Measurements from ENCODE around the gene VIPAS39. TPM values are rescaled to one million over a fixed set of nuclear protein-coding genes. Genes with fewer than 3 reads are reported as not detected.

The VIPAS39 gene
- total RNA-seq, 1 experiment from 2014 or later: 18.5 TPM

GRCh38 chr14:77406718-77407117 is 50.7 kb downstream of the VIPAS39 start:
- Histone ChIP-seq H3K4me1 (ENCODE audit: insufficient read depth, low read length) (no peaks in the 10 kb centered on the region), H3K27ac (ENCODE audit: insufficient read length, low read depth, low read length) (no peak overlapping the region), H3K4me2 (ENCODE audit: insufficient read depth, insufficient read length, low read length) (no peak overlapping the region), H4K20me1 (ENCODE audit: control insufficient read depth, insufficient read depth, insufficient read length) (no peaks in the 10 kb centered on the region), H2BK15ac (ENCODE audit: low read depth, low read length) (no peak overlapping the region), H3K4ac (ENCODE audit: low read depth, low read length) (no peak overlapping the region), H3K14ac (ENCODE audit: insufficient read depth, low read length) (no peak overlapping the region), H2BK120ac (ENCODE audit: low read depth, low read length, poor library complexity, severe bottlenecking) (no peak overlapping the region), H2BK5ac (ENCODE audit: insufficient read length, low read length) (no peak overlapping the region), H3K56ac (ENCODE audit: insufficient read length, low read depth, low read length) (no peak overlapping the region), H3K79me2 (ENCODE audit: insufficient read depth, low read length) (no peaks in the 10 kb centered on the region), H3K27me3 (ENCODE audit: insufficient read depth, low read length) (no peaks in the 10 kb centered on the region), H4K91ac (ENCODE audit: insufficient read length, low read depth, low read length) (no peak overlapping the region), H2BK12ac (ENCODE audit: insufficient read length, low read depth, low read length) (no peak overlapping the region), H2AFZ (ENCODE audit: low read length) (no peak overlapping the region), H3K23me2 (ENCODE audit: insufficient read length, low read depth, low read length, poor library complexity, severe bottlenecking) (no peaks in the 10 kb centered on the region), H3K9ac (ENCODE audit: extremely low read depth, insufficient read length, low read length) (no peak overlapping the region), H3K9me3 (ENCODE audit: control insufficient read depth, low read depth, low read length) (no peaks in the 10 kb centered on the region), H3K18ac (ENCODE audit: insufficient read length, low read depth, low read length) (no peak overlapping the region), H3K23ac (ENCODE audit: insufficient read length, low read depth, low read length) (no peak overlapping the region), H3T11ph (ENCODE audit: low read length) (no peak overlapping the region), H4K5ac (ENCODE audit: insufficient read length, low read depth, low read length) (no peak overlapping the region), H3K79me1 (ENCODE audit: insufficient read depth, low read depth, low read length, poor library complexity, severe bottlenecking) (no peaks in the 10 kb centered on the region), H4K8ac (replicated peaks; ENCODE audit: insufficient read length, low read depth, low read length) (no peak overlapping the region), H2AK5ac (ENCODE audit: insufficient read length, low read length) (no peak overlapping the region), H2BK20ac (ENCODE audit: low read depth, low read length, poor library complexity, severe bottlenecking) (no peak overlapping the region)
- no peaks in the 10 kb centered on the region for H3K9me3 Mint-ChIP-seq
- H3K27me3 Mint-ChIP-seq (ENCODE audit: low read depth): no peaks in the 10 kb centered on the region
- DNase-seq: no peak
- peaks cover 0 to 4% of the 10 kb centered on the region in 2 experiments; a peak in 1 of 4 replicates for H3K4me1 Mint-ChIP-seq
- no CpG with 5 or more reads among the region's 6 CpGs for WGBS (ENCODE audit: extremely low coverage, insufficient read length, low lambda C conversion rate)
- no peak overlapping the region for H3K4me3 Mint-ChIP-seq
- no peaks in the 10 kb centered on the region for H3K36me3 Mint-ChIP-seq (ENCODE audit: insufficient read depth in 1 of 3, low read depth in 3 of 3)
- no peak overlapping the region for H3K27ac Mint-ChIP-seq
- no peak for TF ChIP-seq CTCF (conservative IDR thresholded peaks at IDR 0.05)
